Panc1 (cell line): ENCODE measurements around the gene TGIF1.

Experiments used
- CTCF ChIP-seq: fragments of 450-650 bp; IDR thresholded peaks from 2 replicates; pipeline ENCODE4 v1.5.1; 2017; ENCODE audit warnings: mild to moderate bottlenecking
- POLR2AphosphoS5 ChIP-seq: IDR thresholded peaks from 2 replicates; pipeline ENCODE4 v1.6.1; 2012; ENCODE audit warnings: mild to moderate bottlenecking, low read depth, low read length, moderate library complexity
- SIN3A ChIP-seq: IDR thresholded peaks from 2 replicates; pipeline ENCODE4 v1.6.1; 2012; ENCODE audit warnings: low read depth, mild to moderate bottlenecking, low read length, moderate library complexity, borderline replicate concordance; ENCODE audit not compliant: insufficient read depth
- TCF7L2 ChIP-seq: IDR thresholded peaks from 2 replicates; pipeline ENCODE4 v1.6.1; 2011; ENCODE audit warnings: mild to moderate bottlenecking, low read depth, low read length, inconsistent platforms

DNA sequence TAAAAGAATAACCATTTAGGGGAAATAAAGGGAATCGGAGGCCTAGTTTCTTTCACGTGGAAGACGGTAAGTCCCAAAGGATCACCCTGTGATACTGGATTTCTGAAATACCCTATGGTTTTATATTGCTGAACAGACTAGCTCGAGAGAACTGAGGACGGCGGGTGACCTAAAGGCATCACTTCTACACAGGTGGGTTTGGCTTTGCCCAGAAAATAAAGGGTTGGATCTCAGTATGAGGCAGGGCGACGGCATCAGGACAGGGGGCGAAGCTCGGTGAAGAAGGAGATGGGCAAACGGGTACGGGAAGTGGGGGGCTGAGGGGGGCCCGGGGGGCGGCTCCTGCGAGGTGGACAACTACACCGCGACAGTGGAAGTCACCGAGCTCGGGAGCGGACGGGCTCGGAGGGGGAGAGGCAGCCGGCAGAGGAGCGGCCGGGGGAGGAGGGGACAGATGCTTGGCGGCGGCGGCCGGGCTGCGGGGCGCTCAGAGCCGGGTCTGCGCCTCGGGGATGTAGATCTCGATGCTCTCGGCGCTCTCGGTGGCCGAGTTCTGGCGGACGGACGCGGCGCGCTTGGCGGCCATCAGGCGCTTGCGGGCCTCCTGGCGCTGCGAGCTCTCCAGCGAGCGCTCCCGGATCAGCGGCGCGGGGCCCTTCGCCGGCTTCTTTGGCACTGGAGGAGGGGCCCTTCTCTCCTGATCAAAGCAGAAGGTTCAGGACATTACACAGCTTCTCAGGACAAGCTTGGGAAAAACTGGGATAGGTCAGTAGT is 48.9 kb downstream of the TGIF1 start:
- TF ChIP-seq CTCF (no peak), TCF7L2 (no peak), SIN3A (0 out of 2 replicates have a peak, but pooled peaks have one; percentile 32), POLR2AphosphoS5 (0 out of 2 replicates have a peak, but pooled peaks have one; percentile 5)
